HCT116 (cell line): ENCODE results near the gene PLEKHA6. TPM values are rescaled to one million over a fixed set of nuclear protein-coding genes. Genes with fewer than 3 reads are reported as not detected.

ENCODE experiments used
- ATAC-seq: fragments of 200-7000 bp; cut with Tn5 transposase; 2 replicates; pipeline ENCODE4 v1.9.1; 2020; ENCODE audit warnings: mild to moderate bottlenecking, moderate library complexity
- BruUV-seq: library from RNA; stranded (reverse); fragments of 400-500 nt; replicated peaks from 2 replicates; lab custom pipeline; 2021; lab: Mats Ljungman, UMichigan
- CTCF ChIA-PET: fragments of 300-600 bp; sonication (Branson Sonifier 250); formaldehyde crosslinking; loops from one replicate; lab custom pipeline; 2021; ENCODE audit warnings: antibody characterized with exemption; lab: Charles Lee
- POLR2A ChIA-PET: fragments of 300-600, 350-600 bp; sonication (Branson Sonifier 250); formaldehyde crosslinking; loops from one replicate; lab custom pipeline; 2021; ENCODE audit warnings: antibody characterized with exemption; lab: Charles Lee
- RAD21 ChIA-PET, 2 experiments: fragments of 300-600 bp; sonication (Branson Sonifier 250); formaldehyde crosslinking; loops; one replicate each; lab custom pipeline; 2023; ENCODE audit warnings: low total read pairs in 2 of 2; ENCODE audit not compliant: uncharacterized antibody in 2 of 2, unreplicated experiment in 2 of 2, low non-redundant PET in 1 of 2; lab: Charles Lee
- DNase-seq: peaks from one replicate; pipeline ENCODE4 v3.0.0-alpha.2; 2010; ENCODE audit warnings: low read depth, low spot score
- H2AFZ ChIP-seq: fragments of 200-600 bp; shearing (Covaris generic), sonication (generic); 2 replicates; pipeline ENCODE4 v1.6.1; 2017; ENCODE audit warnings: low read depth, mixed run types, mixed read lengths, antibody characterized with exemption, low read length; ENCODE audit not compliant: poor library complexity, severe bottlenecking
- H3K27ac ChIP-seq: 2 replicates; pipeline ENCODE4 v1.5.1; 2012; ENCODE audit warnings: low read depth, low read length
- H3K27me3 ChIP-seq: fragments of 200-600 bp; sonication (generic); 2 replicates; pipeline ENCODE4 v1.6.1; 2016; ENCODE audit warnings: mixed run types, low read length, mixed read lengths; ENCODE audit not compliant: insufficient read depth
- H3K36me3 ChIP-seq, 2 experiments: fragments of 200-500 bp in 1 of 2; fragments of 200-600 bp in 1 of 2; sonication (Bioruptor generic) in 1 of 2; sonication (generic) in 1 of 2; 2 replicates each; pipeline versions ENCODE4 v1.5.1 to v1.6.1; 2014 to 2016; ENCODE audit warnings: low read length in 2 of 2, inconsistent platforms in 1 of 2, mixed read lengths in 1 of 2, mixed run types in 1 of 2; ENCODE audit not compliant: insufficient read depth in 2 of 2, control insufficient read depth in 1 of 2
- H3K4me1 ChIP-seq, 2 experiments: fragments of 200-600 bp in 1 of 2; sonication (generic) in 1 of 2; 2 replicates each; pipeline versions ENCODE4 v1.5.1 to v1.6.1; 2012 to 2017; ENCODE audit warnings: low read length in 2 of 2, inconsistent platforms in 1 of 2, mild to moderate bottlenecking in 1 of 2, mixed read lengths in 1 of 2, mixed run types in 1 of 2, moderate library complexity in 1 of 2; ENCODE audit not compliant: insufficient read depth in 2 of 2, control insufficient read depth in 1 of 2
- H3K4me2 ChIP-seq: fragments of 200-600 bp; sonication (generic); 2 replicates; pipeline ENCODE4 v1.6.1; 2017; ENCODE audit warnings: mixed run types, low read length, mixed read lengths
- H3K4me3 ChIP-seq, 2 experiments: fragments of 200-600 bp in 1 of 2; sonication (generic) in 1 of 2; replicated peaks in 1 of 2; 2 replicates each; pipeline ENCODE4 v1.5.1; 2011 to 2016; ENCODE audit warnings: low read length in 2 of 2, control low read depth in 1 of 2, low read depth in 1 of 2, mild to moderate bottlenecking in 1 of 2, mixed read lengths in 1 of 2, mixed run types in 1 of 2
- H3K79me2 ChIP-seq: fragments of 200-600 bp; sonication (generic); 2 replicates; pipeline ENCODE4 v1.6.1; 2017; ENCODE audit warnings: mild to moderate bottlenecking, mixed run types, low read length, moderate library complexity, mixed read lengths; ENCODE audit not compliant: insufficient read depth
- H3K9ac ChIP-seq: fragments of 200-600 bp; sonication (generic); 2 replicates; pipeline ENCODE4 v1.6.1; 2016; ENCODE audit warnings: low read length, mixed read lengths
- H3K9me2 ChIP-seq: fragments of 200-600 bp; sonication (generic), shearing (Covaris generic); 2 replicates; pipeline ENCODE4 v1.6.1; 2017; ENCODE audit warnings: mixed run types, mild to moderate bottlenecking, moderate library complexity; ENCODE audit not compliant: insufficient read depth
- H3K9me3 ChIP-seq, 2 experiments: fragments of 200-500 bp in 1 of 2; fragments of 200-600 bp in 1 of 2; sonication (Bioruptor generic) in 1 of 2; sonication (generic) in 1 of 2; 2 replicates each; pipeline ENCODE4 v1.6.1; 2014 to 2017; ENCODE audit warnings: low read length in 2 of 2, mixed read lengths in 2 of 2, inconsistent platforms in 1 of 2, low read depth in 1 of 2, mild to moderate bottlenecking in 1 of 2, mixed run types in 1 of 2, moderate library complexity in 1 of 2; ENCODE audit not compliant: control insufficient read depth in 1 of 2, insufficient read depth in 1 of 2
- H4K20me1 ChIP-seq: fragments of 200-600 bp; sonication (generic), shearing (Covaris generic); 2 replicates; pipeline ENCODE4 v1.6.1; 2017; ENCODE audit warnings: mixed run types, mild to moderate bottlenecking, moderate library complexity; ENCODE audit not compliant: insufficient read depth
- ELF1 ChIP-seq: IDR thresholded peaks from 2 replicates; pipeline ENCODE4 v1.6.1; 2012; ENCODE audit warnings: low read depth, borderline replicate concordance
- FOSL1 ChIP-seq: IDR thresholded peaks from 2 replicates; pipeline ENCODE4 v1.6.1; 2012; ENCODE audit warnings: low read depth
- RAD21 ChIP-seq: IDR thresholded peaks from 2 replicates; pipeline ENCODE4 v1.6.1; 2012; ENCODE audit warnings: low read depth, mild to moderate bottlenecking
- TCF7L2 ChIP-seq: IDR thresholded peaks from 2 replicates; pipeline ENCODE4 v1.7.0; 2011; ENCODE audit warnings: borderline replicate concordance, inconsistent platforms; ENCODE audit not compliant: insufficient read depth, insufficient read length; ENCODE audit errors: extremely low read depth
- YY1 ChIP-seq: IDR thresholded peaks from 2 replicates; pipeline ENCODE4 v1.6.1; 2011; ENCODE audit warnings: low read length, low read depth, moderate library complexity, mild to moderate bottlenecking; ENCODE audit not compliant: insufficient replicate concordance; ENCODE audit errors: extremely low read depth
- ZFX ChIP-seq: fragments of 450-650 bp; IDR thresholded peaks from 2 replicates; pipeline ENCODE4 v1.6.1; 2017
- ZNF274 ChIP-seq: fragments of 200-500 bp; sonication (Bioruptor generic); IDR thresholded peaks from 2 replicates; pipeline ENCODE4 v1.6.1; 2014; ENCODE audit warnings: mild to moderate bottlenecking, low read depth, low read length, inconsistent platforms
- intact Hi-C: fragments of 100-400 bp; cut with micrococcal nuclease; formaldehyde crosslinking; loops from 2 replicates; pipeline ENCODE4 v1.10.0; 2022
- total RNA-seq: library from RNA; stranded (reverse); gene quantifications from one replicate; pipeline ENCODE4 v1.2.1, GENCODE V29; 2021; ENCODE audit not compliant: unreplicated experiment
- TF ChIP-seq, protein P1 (sequence below): IDR thresholded peaks from 2 replicates; pipeline ENCODE4 v1.6.1; 2012
- TF ChIP-seq, protein P2 (sequence below): IDR thresholded peaks from 2 replicates; pipeline ENCODE4 v1.6.1; 2011; ENCODE audit warnings: mild to moderate bottlenecking, low read length, moderate library complexity; ENCODE audit not compliant: insufficient replicate concordance; ENCODE audit errors: extremely low read depth
- TF ChIP-seq, protein P3 (sequence below): IDR thresholded peaks from 2 replicates; pipeline ENCODE4 v1.6.1; 2012

The PLEKHA6 gene
- total RNA-seq, 1 experiment from 2014 or later = 13.1 TPM

DNA sequence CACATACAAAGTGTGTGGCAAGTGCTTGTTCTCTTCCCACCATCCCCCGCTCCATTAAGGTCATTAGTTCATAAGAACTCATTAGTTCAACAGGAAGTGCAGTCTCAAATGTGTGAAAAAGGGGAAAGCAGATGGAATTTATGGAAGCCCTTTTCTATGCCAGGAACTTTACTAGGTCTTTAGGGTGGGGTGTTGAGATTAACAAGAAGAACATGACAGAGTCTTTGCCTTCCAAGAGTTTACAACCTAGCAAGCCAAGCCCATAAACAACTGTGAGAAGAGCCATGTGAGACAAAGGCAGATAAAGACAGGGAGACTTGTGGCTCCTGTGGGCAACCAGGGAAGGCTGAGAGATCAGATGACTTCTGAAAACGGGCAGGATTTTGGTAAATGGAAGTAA is 21.4 kb downstream of the PLEKHA6 start:
- Histone ChIP-seq H3K4me1 (no peaks in the 10 kb centered on the region), H2AFZ (no peak overlapping the region)
- POLR2A ChIA-PET = no interaction called here
- intact Hi-C loops = no loop called here
- TF ChIP-seq YY1 (no peak), RAD21 (no peak), TCF7L2 (no peak)
- TF ChIP-seq, protein P1, sequence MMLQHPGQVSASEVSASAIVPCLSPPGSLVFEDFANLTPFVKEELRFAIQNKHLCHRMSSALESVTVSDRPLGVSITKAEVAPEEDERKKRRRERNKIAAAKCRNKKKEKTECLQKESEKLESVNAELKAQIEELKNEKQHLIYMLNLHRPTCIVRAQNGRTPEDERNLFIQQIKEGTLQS = no peak
- TF ChIP-seq, protein P2, sequence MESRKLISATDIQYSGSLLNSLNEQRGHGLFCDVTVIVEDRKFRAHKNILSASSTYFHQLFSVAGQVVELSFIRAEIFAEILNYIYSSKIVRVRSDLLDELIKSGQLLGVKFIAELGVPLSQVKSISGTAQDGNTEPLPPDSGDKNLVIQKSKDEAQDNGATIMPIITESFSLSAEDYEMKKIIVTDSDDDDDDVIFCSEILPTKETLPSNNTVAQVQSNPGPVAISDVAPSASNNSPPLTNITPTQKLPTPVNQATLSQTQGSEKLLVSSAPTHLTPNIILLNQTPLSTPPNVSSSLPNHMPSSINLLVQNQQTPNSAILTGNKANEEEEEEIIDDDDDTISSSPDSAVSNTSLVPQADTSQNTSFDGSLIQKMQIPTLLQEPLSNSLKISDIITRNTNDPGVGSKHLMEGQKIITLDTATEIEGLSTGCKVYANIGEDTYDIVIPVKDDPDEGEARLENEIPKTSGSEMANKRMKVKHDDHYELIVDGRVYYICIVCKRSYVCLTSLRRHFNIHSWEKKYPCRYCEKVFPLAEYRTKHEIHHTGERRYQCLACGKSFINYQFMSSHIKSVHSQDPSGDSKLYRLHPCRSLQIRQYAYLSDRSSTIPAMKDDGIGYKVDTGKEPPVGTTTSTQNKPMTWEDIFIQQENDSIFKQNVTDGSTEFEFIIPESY = no peak
- TF ChIP-seq, all 23 proteins: peak for 0
- ATAC-seq (no peak), DNase-seq (no peak)
- no peak overlapping the region for H3K4me2 ChIP-seq
- H3K27me3 ChIP-seq = no peaks in the 10 kb centered on the region
- H3K4me3 ChIP-seq = no peak overlapping the region
- H3K9ac ChIP-seq = no peak overlapping the region
- RAD21 ChIA-PET = no interaction called here
- H4K20me1 ChIP-seq = no peaks in the 10 kb centered on the region
- no peaks in the 10 kb centered on the region for H3K36me3 ChIP-seq
- no peak overlapping the region for H3K27ac ChIP-seq
- no peaks in the 10 kb centered on the region for H3K9me3 ChIP-seq
- H3K9me2 ChIP-seq = no peaks in the 10 kb centered on the region
- no peaks in the 10 kb centered on the region; the same call in 1 of the 2 replicates for H3K79me2 ChIP-seq
- CTCF ChIA-PET = no interaction called here
- BruUV-seq = no TSS peak

DNA sequence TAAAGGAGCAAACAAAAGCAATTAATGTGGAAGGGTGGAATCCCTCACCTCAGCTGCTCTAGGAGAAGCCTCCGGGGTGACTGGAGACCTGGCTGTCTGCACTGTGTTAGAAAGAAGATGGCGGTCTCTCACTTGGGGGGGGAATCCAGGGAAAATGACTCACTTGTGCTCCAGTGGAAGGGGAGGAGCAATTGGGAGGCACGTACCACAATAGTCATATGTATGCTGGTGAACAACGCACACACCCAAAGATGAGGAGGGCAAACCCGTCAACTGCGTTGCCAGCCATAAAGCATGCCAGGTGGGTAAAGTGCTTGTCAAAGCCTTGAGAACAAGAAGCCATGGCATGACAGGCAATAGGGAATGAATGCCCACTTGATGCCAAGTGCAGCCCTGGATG is 22.1 kb downstream of the PLEKHA6 start:
- Histone ChIP-seq H3K27me3 (no peaks in the 10 kb centered on the region), H3K4me1 (no peaks in the 10 kb centered on the region), H3K4me2 (no peak overlapping the region), H3K4me3 (no peak overlapping the region), H3K79me2 (no peaks in the 10 kb centered on the region; the same call in 1 of the 2 replicates), H3K9ac (no peak overlapping the region), H3K27ac (no peak overlapping the region), H2AFZ (no peak overlapping the region), H4K20me1 (no peaks in the 10 kb centered on the region), H3K9me3 (no peaks in the 10 kb centered on the region), H3K9me2 (no peaks in the 10 kb centered on the region), H3K36me3 (no peaks in the 10 kb centered on the region)
- ChIA-PET POLR2A (no interaction called here), RAD21 (no interaction called here), CTCF (no interaction called here)
- BruUV-seq = no TSS peak
- DNase-seq = no peak
- intact Hi-C loops = no loop called here
- no peak for TF ChIP-seq ZNF274
- TF ChIP-seq ELF1 = no peak
- no peak for TF ChIP-seq YY1
- TF ChIP-seq, protein P1 = no peak
- TF ChIP-seq FOSL1 = no peak
- TF ChIP-seq ZFX = no peak
- TF ChIP-seq, protein P3, sequence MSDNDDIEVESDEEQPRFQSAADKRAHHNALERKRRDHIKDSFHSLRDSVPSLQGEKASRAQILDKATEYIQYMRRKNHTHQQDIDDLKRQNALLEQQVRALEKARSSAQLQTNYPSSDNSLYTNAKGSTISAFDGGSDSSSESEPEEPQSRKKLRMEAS = no peak
- ATAC-seq = no peak
